ACC112 (cell line): ENCODE results near the gene MOB3C.

ENCODE experiments used
- H2AFZ ChIP-seq: fragments of 200-600 bp; sonication (generic); one replicate; pipeline ENCODE4 v1.6.0; 2017; ENCODE audit warnings: antibody characterized with exemption, low read length; ENCODE audit not compliant: unreplicated experiment
- H3K27ac ChIP-seq: fragments of 200-600 bp; sonication (generic); 2 replicates; pipeline ENCODE4 v1.5.1; 2014; ENCODE audit warnings: low read depth, mild to moderate bottlenecking, antibody characterized with exemption, low read length, moderate library complexity
- H3K27me3 ChIP-seq: fragments of 200-600 bp; sonication (generic); 2 replicates; pipeline ENCODE4 v1.6.1; 2014; ENCODE audit warnings: mild to moderate bottlenecking, antibody characterized with exemption, low read length, moderate library complexity, mixed read lengths; ENCODE audit not compliant: insufficient read depth
- H3K36me3 ChIP-seq: fragments of 200-600 bp; sonication (generic); 2 replicates; pipeline ENCODE4 v1.6.1; 2016; ENCODE audit warnings: mild to moderate bottlenecking, antibody characterized with exemption, low read length, moderate library complexity, mixed read lengths; ENCODE audit not compliant: insufficient read depth
- H3K4me1 ChIP-seq: fragments of 200-600 bp; sonication (generic); one replicate; pipeline ENCODE4 v1.6.1; 2016; ENCODE audit warnings: low read length, mixed read lengths; ENCODE audit not compliant: insufficient read depth, unreplicated experiment, control insufficient read depth
- H3K4me3 ChIP-seq: fragments of 200-600 bp; sonication (generic); 2 replicates; pipeline ENCODE4 v1.5.1; 2014; ENCODE audit warnings: mild to moderate bottlenecking, low read depth, low read length
- H3K79me2 ChIP-seq: fragments of 200-600 bp; sonication (generic); one replicate; pipeline ENCODE4 v1.6.0; 2016; ENCODE audit warnings: low read length; ENCODE audit not compliant: control insufficient read depth, unreplicated experiment, insufficient read depth

The MOB3C gene

GRCh38 chr1:46575300-46575699, 41.3 kb downstream of the MOB3C start:
- Histone ChIP-seq H3K4me3 (no peak overlapping the region), H3K79me2 (no peaks in the 10 kb centered on the region), H3K27me3 (no peaks in the 10 kb centered on the region), H3K27ac (no peak overlapping the region), H3K36me3 (0 out of 2 replicates have a peak, but pooled peaks cover 4% of the 10 kb centered on the region), H3K4me1 (peaks cover under 1% of the 10 kb centered on the region), H2AFZ (no peak overlapping the region)

DNA sequence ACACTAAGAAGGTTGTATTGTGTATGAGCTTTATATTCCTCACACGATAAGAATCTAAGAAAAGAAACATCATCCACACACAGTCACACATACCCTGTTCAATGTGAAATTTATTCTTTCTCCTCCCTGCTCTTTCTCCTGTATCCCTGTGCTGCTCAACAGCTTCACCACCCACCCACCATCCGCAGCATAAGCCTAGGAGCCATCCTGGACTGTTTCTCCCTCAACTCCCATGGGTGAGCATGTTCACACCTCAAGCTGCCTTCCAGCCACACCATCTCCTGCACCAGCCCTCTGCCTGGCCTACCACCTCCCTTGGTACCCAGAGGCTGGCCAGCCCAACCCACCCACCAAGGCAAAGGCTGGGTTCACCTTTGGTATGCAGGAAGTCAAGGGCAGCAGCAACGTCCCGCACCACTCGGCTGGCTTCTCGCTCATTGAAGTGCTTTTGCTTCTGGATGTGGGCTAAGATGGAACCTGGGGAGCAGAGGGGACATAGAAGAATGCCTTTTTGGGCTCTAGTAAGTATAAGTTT, 44.9 kb downstream of the MOB3C start:
- H3K27ac ChIP-seq, result no peak overlapping the region
- no peak overlapping the region for H3K4me3 ChIP-seq
- no peak overlapping the region for H2AFZ ChIP-seq
- no peaks in the 10 kb centered on the region for H3K79me2 ChIP-seq
- H3K27me3 ChIP-seq, result no peaks in the 10 kb centered on the region
- H3K36me3 ChIP-seq, result 0 out of 2 replicates have a peak, but pooled peaks cover 4% of the 10 kb centered on the region
- H3K4me1 ChIP-seq, result no peaks in the 10 kb centered on the region

GRCh38 chr1:46569884-46570725, 46.5 kb downstream of the MOB3C start:
- H3K79me2 ChIP-seq, result no peaks in the 10 kb centered on the region

GRCh38 chr1:46569116-46569515, 47.5 kb downstream of the MOB3C start:
- no peaks in the 10 kb centered on the region for H3K4me1 ChIP-seq
- no peak overlapping the region for H3K27ac ChIP-seq
- no peak overlapping the region for H3K4me3 ChIP-seq
- H2AFZ ChIP-seq, result no peak overlapping the region
- H3K27me3 ChIP-seq, result no peaks in the 10 kb centered on the region
- no peaks in the 10 kb centered on the region for H3K79me2 ChIP-seq
- peaks cover 12% of the 10 kb centered on the region; the same call in 1 of the 2 replicates for H3K36me3 ChIP-seq

More at GRCh38 chr1:46569884-46570725, 46.5 kb downstream of the MOB3C start:
- H3K4me1 ChIP-seq, result no peaks in the 10 kb centered on the region
- no peaks in the 10 kb centered on the region for H3K27me3 ChIP-seq
- peaks cover 12% of the 10 kb centered on the region; the same call in 1 of the 2 replicates for H3K36me3 ChIP-seq
- no peak overlapping the region for H3K4me3 ChIP-seq
- no peak overlapping the region for H3K27ac ChIP-seq
- no peak overlapping the region for H2AFZ ChIP-seq

DNA sequence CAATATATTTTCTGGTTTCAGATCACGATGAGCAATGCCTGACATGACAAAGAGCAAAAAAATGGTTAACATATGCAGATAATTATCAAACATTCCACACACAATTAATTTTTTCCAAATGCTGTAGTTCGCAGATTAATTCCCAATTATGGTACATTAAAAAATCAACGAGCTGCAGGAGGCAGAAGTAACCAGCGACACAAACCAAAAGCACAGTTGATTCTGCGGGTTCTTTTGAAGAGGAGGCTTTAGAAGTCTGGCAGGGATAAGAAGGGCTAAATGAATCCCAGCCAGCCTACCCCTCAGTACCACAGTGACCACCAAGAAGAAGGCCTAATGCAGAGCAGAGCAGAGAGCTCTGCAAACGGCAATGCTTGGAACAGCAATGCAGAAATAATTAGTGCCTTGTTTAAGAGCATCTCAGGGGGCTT, 48.1 kb downstream of the MOB3C start:
- Histone ChIP-seq H2AFZ (no peak overlapping the region), H3K79me2 (no peaks in the 10 kb centered on the region), H3K36me3 (peaks cover 12% of the 10 kb centered on the region; the same call in 1 of the 2 replicates), H3K27me3 (no peaks in the 10 kb centered on the region), H3K4me3 (no peak overlapping the region), H3K27ac (no peak overlapping the region), H3K4me1 (no peaks in the 10 kb centered on the region)

DNA sequence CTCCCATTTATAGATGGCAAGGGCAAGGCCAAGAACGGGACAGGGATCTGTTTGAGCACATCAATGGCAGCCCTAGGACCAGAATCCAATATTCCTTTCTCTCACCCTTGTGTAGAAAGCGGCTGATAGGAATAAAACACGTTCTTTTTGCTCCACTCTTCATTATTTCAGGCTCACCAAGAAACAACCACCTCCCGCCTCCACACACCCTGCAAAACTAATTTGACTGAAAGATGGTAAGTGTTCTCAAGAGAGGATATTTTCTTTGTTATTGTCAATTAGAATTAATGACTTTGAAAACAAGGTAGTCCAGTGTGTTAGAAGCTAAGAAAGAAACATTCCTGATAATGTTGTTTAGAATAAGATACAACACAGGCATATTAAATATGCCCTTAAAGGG, 53.3 kb downstream of the MOB3C start:
- peaks cover 12% of the 10 kb centered on the region; the same call in 1 of the 2 replicates for H3K36me3 ChIP-seq
- no peaks in the 10 kb centered on the region for H3K79me2 ChIP-seq
- H3K27ac ChIP-seq, result no peak overlapping the region
- no peaks in the 10 kb centered on the region for H3K4me1 ChIP-seq
- H2AFZ ChIP-seq, result no peak overlapping the region
- H3K4me3 ChIP-seq, result no peak overlapping the region
- H3K27me3 ChIP-seq, result no peaks in the 10 kb centered on the region

- H3K79me2 ChIP-seq, result no peaks in the 10 kb centered on the region
- H2AFZ ChIP-seq, result no peak overlapping the region
- H3K4me3 ChIP-seq, result no peak overlapping the region
- H3K27ac ChIP-seq, result no peak overlapping the region
- no peaks in the 10 kb centered on the region for H3K27me3 ChIP-seq
- H3K4me1 ChIP-seq, result peaks cover under 1% of the 10 kb centered on the region
- peaks cover 8% of the 10 kb centered on the region; the same call in 1 of the 2 replicates for H3K36me3 ChIP-seq
These were observed 54.1 kb downstream of the MOB3C start for GRCh38 chr1:46562498-46562897.

DNA sequence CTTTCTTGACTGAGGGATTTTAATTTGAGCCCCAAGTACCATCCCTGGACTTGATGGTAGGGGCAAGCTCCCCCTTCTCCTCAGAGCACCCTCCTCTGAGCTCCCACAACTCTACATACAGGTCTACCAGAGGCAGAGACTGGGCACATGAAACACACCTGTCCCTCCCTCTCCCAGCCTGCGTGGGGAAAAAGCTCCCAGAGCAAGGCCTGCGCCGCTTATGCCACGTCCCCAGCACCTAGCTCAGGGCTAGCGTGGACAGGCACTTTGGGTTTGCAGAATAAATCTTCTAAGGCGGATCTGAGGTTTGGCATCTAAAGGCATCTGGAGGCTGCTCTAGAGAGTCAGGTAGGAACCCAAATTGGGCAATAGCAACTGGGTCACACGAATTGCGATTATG, 57.6 kb downstream of the MOB3C start:
- Histone ChIP-seq H3K4me3 (no peak overlapping the region), H3K4me1 (peaks cover 14% of the 10 kb centered on the region), H3K36me3 (no peaks in the 10 kb centered on the region), H2AFZ (no peak overlapping the region), H3K27ac (no peak overlapping the region), H3K27me3 (no peaks in the 10 kb centered on the region), H3K79me2 (no peaks in the 10 kb centered on the region)

DNA sequence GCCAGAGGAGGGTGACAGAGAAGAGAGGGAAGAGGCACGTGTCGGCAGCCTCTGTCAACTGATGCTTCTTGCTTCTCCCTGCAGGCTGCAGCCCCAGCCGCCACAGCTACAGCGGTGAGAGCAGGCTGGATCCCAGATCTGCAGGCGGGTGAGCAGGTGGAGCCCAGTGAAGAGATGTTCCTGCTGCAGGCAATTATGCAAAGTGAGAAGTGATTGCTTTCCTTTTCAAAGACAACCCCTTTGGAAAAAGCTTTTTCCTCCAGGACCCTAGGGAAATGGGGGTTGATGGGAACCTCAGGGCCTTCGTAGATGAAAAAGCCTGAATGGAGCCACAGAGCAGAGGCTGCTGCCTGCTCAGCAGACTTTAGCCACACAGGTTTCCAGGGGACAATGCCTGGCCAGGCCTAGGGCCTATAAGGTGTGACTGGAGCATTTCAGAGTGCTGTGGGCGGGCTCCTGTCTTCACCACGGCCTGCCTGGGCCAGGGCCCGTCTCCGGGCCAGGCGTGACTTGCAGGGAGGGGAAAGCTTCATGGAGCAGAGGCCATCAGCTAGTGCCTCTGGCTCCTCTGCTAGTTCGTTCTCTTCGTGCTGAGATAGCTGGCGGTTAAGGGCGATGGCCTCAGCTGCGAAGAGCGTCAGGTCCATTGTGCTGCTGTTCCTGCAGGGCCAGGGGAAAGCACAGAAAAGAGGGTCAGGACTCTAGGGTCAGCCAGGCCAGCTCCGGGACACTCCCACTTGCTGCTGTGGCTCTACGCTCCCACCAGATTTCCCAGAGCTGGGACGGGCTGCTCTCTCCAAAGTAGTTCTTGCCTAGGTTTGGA, 58.3 kb downstream of the MOB3C start:
- H3K79me2 ChIP-seq, result no peaks in the 10 kb centered on the region

More for the DNA sequence above, 58.3 kb downstream of the MOB3C start:
- Histone ChIP-seq H2AFZ (no peak overlapping the region), H3K27me3 (no peaks in the 10 kb centered on the region), H3K4me1 (peaks cover 14% of the 10 kb centered on the region), H3K27ac (no peak overlapping the region), H3K4me3 (no peak overlapping the region), H3K36me3 (no peaks in the 10 kb centered on the region)
